Glomerular visceral epithelial cell (primary cell): Measurements from ENCODE around the gene TGFBR2.

Source experiments
- DNase-seq: peaks from one replicate; pipeline ENCODE4 v3.0.0-alpha.2; 2016; ENCODE audit errors: extremely low spot score

The TGFBR2 gene

DNA sequence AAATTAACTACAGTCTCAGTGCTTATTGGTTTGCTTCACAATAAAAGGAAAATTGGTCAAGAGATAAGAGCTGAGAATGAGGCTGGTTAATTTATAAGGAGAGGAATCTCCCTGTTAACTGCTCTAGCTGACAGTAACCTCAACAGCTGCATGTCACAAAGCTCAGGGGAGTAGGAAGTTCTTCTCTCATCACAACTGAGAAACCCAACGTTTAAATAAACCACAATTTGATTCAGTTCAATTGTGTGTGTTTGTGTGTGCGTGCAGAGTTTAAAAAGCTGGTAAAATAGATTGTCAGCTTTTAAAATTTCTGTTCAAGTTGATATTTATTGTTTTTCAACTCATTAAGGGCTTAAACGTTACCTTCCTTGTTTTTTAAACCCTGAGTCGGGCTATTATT, 3.5 kb upstream of the TGFBR2 start:
- DNase-seq: no peak

DNA sequence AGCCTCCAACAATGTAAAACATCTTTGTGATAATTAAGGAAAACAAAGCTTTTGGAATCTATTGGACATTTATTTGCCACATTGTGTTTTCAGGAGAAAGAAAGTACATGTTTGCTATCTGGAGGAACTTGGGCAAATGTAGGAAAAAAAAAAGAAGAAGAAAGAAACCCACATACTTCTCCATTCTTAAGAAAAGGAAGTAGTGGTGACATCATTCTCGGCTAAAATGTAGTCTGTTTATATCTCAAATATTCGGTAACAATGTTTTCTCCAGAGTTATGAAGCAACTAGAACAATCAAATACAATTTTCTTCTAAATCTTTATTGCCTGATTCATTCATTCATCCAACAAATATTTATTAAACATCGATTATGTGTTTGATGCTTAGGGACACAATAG, 2.3 kb upstream of the TGFBR2 start:
- DNase-seq: no peak

DNA sequence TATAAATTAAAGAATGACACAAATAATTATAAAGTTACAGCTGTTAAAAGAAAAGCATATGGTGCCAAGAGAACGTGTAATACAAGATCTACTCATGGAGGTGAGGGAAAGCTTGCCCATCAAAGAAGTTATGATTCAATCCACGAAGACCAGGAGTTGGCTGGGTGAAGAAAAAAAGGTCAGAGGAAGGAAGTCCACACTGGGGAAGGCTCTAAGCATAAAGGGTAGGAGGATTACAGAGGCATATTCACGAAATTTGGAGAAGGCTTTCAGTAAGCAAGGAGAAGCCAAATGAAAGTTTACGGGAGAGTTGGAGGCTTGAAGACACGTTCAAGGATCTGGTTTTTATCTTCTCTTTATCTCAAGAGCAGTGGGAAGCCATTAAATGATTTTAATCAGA, 1.8 kb upstream of the TGFBR2 start:
- DNase-seq: no peak

DNA sequence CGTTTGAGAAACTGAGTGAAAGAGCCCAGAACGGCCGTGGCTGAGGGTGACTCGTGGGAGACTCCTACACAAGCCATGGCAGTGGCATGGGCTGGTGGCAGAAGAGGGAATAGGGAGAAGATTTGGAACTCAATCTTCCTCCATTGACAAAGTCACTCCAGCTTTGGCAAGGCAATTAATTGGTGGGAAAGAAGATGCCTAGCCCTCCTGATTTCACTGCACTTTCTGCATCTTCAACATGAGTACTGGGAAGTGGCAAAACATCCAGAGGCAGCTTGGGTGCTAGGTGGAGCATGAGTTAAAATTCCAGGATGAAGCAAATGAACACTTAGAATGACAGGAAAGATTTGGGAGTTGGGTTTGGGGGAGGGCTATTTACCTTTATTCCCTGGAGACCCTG, 1.4 kb upstream of the TGFBR2 start:
- DNase-seq: no peak

- DNase-seq: no peak
Observed at GRCh38 chr3:30605706-30606300, 598 bp upstream of the TGFBR2 start.

- peak; percentile 60 for DNase-seq
Observed at GRCh38 chr3:30607032-30607833, 832 bp downstream of the TGFBR2 start.

GRCh38 chr3:30608598-30608947, 2.2 kb downstream of the TGFBR2 start:
- no peak for DNase-seq

DNA sequence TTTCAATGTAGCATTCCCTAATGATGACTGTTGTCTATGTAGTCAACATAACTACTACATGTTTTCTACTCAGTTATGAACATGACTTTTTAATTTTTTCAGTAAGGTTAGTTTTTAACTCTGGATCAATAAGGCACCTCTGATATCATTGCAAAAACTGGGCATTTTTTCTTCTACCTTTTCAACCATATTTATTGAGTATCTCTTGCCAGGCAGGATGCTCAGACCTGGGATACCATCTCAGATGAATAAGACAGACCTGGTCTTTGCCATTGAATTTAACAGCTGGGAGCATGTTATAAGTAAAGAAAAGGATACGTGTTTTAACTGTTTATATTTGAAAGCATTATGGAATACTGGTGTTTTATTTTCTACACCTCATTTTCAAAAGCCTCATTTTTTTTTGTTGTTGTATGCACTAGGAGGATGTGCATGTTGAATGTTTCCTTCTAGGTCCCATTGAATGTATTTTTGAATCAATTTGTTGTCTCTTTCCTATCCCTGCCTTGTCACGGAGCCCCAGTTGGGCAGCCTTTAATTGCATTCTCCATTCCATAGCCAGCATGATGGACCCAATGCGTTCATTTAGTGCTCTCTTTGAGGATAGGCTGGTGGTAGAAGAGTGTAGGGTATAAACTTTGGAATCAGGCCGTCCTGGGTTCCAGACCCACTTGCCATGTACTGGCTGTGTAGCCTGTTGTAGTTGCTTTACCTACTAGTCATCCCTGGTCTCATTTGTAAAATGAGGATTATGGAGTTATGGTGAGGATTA, 3.7 kb downstream of the TGFBR2 start:
- DNase-seq: no peak

GRCh38 chr3:30610702-30611368, 4.4 kb downstream of the TGFBR2 start:
- DNase-seq: no peak

- DNase-seq: peak; percentile 69
Observed at GRCh38 chr3:30611613-30612436, 5.4 kb downstream of the TGFBR2 start.

DNA sequence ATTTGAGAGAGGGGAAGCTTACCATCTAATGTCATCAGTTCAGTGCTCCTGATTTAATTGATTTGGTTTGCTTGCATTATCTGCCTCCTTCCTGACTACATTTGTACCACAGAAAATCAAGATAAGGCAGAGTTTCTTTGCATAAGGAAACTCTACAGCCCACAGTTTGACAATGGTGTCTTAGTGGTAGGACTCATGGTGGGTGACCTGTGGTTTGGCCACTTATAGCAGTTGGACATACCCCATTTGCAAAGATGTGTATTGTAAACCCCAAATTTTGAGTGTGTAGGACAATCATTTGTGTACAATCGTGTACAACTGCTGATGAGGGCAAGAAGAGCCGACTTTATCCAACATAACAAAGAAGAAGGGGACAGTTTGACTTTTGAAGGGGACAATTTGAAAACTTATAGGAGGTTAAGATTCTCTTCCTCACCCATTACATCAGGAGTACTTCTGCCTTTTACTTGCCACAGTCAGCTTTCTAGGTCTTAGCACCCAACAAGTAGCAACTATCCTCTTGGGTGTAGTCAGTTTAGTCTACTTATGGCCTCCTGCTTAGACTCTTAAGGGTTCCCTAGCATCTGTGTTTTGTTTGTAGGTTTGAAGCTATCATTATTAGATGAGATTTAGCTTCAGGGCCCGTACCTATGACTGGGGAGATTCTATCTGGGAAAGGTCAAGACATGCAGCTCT, 6.2 kb downstream of the TGFBR2 start:
- DNase-seq: no peak

DNA sequence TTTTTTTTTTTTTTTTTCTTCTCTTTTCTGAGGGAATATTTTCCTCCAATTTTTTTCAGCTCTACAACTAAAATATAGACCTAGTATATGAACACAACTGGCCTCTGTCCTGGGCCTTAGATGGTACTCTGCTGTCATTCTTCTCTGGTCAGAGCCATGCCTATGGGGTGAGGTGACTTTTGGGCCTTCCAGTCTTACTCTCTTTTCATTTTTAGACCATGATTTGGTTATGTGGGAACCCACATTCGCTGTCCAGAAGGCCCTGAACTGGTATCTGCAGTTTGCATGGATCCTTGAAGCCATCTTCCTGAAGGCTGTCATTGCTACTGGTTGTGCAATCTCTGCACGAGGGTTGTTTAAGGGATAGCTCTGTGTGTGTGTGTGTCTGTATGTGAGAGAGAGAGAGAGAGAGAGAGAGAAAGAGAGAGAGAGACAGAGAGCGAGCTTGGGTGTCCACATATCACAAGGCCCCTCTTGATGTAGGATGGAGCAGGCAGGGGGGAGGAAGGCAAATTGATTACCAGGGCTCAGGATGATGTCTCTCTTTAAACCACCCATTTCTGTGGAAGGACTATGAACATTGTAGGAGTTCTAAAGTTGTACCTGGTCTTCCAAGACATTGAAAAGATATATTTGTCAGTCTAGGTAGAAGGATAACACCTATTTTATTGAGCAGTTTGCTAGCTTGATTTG, 6.9 kb downstream of the TGFBR2 start:
- DNase-seq: no peak

DNA sequence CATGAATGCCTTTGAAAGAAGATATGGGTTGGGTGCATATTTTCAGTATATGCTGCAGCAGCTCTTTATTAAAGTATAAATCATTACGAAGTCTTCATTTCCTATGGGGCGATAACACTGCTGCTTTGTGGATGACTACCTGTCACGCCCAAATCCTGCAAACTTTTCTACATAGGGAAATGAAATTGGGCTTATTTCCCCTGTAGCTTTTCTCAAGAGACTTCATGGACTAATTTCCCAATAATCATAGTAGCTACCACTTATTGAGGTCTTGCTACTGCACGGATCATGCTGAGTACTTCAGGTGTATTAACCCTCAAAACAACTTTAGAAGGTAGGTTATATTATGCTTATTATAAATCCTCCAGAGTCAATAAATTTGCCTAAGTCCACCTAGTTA, 8.0 kb downstream of the TGFBR2 start:
- DNase-seq: no peak

GRCh38 chr3:30614943-30615342, 8.5 kb downstream of the TGFBR2 start:
- DNase-seq: no peak

- no peak for DNase-seq
Observed at GRCh38 chr3:30615615-30616346, 9.4 kb downstream of the TGFBR2 start.

DNA sequence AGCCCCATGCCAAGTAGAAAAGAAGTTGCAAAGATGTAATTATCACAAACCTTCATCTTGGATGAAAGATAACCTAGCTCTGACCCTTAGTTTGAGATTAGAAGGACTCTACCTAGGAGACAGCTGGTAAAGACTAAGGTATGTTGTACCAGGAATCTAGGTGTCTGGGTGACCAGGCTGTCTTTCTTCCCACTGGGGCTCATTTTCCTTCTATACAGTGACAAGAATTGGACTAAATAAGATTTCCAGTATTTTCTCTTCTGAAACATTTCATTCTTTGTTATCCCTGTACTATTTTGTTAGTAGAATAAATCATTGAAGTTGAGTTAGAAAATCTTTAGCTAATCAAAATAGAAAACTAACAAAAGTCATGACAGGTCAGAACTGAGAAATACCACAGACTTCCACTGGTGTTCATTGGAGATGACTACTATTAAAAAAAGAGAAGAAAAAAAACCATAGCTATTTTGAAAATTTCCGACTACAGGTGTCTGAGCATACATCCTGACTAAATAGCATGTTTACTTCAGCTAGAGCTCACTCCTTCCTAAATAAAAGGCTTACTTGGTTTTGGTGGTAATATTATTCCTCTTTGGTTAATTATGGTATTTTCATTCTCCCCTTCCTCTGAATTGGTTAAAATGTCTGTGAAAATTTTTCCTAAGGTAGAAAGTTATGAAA, 10.1 kb downstream of the TGFBR2 start:
- DNase-seq: no peak

DNA sequence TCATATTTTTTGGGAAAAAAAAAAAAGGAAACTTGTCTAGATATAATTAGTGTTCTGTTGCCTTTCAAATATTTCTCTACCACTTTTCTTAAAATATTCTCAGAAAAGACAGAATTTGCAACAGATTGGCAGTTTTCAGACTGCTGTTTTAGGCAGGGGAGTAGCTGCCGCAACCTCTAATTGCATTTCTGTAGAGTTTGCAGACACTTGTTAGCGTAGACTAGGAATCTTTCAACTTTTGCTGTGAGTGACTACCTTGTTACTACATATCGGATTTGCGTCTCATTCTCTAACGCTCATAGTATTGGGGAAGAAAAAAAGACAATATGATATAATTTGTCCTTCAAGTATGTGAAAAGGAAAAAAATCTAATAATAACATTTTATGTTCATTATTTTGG, 10.7 kb downstream of the TGFBR2 start:
- DNase-seq: no peak

DNA sequence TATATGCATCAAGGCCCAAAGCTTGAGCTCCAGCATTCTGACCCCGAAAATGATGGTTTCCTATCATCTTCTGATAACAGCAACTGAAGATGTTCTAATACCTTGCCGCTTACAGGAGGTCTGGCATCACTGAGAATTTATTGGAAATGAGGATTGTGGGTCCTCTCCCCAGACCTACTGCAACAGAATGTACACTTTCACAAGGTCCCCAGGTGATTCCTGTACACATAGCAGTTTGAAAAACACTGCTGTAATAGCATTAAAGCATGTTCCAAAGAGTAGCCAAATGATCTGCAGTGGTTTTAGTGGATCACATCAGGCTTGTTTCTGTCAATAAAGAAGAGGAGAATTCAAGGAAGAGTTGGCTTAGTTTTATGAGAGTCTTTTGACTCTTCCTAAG, 11.3 kb downstream of the TGFBR2 start:
- no peak for DNase-seq

DNA sequence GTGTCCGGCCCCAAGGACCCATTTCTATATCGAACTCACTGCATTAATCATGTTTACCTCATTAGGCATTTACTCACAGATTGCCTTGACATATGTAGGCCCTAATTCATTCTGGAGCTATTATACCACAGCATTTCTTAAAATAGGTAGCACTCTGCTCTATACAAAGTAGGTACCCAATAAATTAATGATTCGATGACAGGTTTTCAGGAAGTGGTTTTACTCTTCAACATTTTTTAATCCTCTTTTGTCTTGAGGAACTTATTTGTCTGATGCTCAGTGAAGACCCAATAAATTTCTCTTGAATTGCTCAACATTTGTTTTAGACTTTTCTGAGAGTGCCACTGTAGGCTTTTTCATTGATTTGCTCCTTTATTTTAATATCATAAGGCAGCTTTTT, 12.1 kb downstream of the TGFBR2 start:
- no peak for DNase-seq
